Glomerular visceral epithelial cell (primary cell): ENCODE data around the gene CH25H.
"Not testable (repeated sequence)": the region's sequence is repeated elsewhere in the genome, so short reads cannot be mapped to it uniquely, and the experiment has no call there.

Source experiments
- DNase-seq: peaks from one replicate; pipeline ENCODE4 v3.0.0-alpha.2; 2016; ENCODE audit errors: extremely low spot score

Gene CH25H

DNA sequence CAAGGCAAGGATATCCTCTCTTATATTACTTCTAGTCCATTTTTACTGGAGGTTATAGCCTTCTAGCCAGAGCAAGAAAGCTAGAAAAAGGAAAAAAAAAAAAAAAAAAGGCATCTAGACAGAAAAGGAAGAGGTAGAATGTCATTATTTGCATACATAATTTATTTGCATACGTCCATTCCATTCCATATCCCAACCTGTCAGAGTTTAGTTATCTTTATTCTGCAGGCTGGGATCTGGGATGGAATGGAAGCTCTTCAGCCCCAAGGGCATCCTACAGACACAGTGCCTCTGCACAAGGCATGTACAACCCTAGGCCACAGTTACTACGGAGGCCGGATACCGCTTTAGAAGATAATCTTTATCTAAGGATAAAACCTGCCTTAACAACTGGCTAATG is 9.6 kb downstream of the CH25H start:
- DNase-seq: no peak

DNA sequence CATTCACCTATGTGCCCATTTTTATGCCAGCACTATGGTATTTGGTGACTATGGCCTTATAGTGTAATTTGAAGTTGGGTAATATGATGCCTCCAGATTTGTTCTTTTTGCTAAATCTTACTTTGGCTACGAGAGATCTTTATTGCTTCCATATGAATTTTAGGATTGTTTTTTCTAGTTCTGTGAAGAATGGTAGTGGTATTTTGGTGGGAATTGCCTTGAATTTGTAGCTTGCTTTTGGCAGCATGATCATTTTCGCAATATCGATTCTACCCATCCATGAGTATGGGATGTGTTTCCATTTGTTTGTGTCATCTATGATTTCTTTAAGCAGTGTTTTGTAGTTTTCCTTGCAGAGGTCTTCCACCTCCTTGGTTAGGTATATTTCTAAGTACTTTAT is 15.8 kb downstream of the CH25H start:
- DNase-seq: not testable (repeated sequence)

DNA sequence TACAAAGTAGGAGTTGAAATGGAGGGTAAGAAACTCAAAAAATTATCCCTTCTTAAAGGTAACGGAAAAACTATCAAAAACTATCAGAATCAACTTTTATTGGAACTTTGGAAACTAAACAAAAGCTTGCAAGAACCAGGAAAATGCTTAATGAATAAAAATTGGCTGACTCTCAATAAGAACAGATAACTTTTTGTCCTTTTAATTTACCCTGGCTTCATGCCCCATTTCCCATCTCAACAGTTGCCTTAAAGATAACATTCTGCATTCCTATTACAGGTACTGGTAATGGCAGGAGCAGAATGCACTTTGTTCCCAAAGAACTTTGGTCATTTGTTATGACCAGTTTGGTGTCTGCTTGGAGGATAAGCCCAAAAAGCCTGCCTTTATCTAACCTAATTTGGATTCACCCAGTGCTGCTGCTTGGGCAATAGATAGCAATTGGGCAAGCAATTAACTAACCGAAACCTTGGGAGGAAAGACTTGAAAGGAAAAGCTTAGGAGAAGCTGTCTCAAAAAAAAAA is 17.8 kb downstream of the CH25H start:
- no peak for DNase-seq

DNA sequence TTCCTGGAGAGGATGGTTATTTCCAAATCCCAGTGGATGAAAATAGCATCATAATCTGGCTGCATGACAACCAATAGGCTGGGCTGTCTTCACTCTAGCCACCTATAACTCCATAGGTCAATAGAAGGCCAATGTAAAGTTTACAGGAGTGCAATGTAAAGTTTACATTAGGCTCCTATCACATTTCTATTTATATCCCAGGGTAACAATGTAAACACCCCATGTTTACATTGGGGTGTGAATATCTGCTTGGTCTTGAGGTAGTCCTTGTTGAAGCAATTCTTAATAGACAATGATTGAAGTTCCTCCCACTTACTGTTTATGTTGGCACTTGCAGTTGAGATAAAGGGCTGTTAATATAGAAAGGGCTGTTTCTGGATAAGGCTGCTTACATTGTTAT is 21.5 kb downstream of the CH25H start:
- no peak for DNase-seq

DNA sequence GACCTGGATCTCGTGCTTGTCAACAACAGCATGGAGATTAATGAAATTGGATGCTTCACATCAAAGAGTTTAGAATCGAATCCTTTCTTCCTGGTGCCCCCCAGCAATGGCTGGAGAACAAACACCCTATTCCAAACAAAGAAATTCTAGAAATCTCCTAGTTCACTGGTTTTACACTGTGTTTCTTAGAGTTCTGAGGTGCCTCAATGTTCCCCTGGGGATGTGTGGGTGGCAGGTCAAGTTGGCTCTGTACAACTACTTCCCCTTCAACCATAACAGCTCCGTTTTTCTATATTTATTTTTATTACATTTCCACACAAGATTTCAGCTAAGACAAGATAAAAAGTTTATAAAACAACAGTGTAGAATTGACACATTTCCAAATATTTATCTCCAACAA is 22.5 kb downstream of the CH25H start:
- no peak for DNase-seq

DNA sequence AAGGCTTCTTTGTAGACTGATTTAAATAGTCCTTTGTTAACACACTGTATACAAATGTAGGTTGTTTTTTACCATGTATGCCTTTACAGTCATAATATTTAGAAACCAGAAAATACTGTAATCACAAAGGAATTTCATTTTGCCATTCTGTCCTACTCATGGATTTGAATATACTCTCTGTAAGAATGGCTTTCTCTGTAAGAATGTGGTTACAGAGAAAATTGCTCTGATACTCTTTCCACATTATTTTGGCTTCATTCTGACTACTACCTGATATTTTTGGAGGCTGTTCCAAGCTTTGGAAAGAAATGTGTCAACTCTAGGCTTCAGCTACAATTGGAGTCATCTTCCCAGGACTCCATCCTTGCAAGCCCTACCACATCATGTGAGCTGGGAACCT is 23.5 kb downstream of the CH25H start:
- no peak for DNase-seq

DNA sequence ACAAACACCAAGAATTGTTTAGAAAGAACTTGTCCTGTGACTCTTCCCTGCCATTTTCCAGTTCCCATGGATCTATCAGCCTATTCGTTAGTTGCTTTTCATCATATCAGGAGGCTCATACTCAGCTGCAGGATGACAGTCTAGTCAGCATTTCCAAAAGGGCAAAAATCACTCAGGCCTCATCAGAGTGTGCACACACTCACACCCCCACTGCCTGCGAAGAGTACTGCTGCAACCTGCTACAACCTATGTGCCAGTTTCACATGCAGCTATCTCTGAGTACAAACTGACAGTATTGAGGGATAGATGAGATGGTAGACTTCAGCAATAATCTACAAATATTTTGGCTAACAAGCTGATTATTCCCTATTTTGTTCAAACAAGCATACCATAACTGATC is 24.2 kb downstream of the CH25H start:
- no peak for DNase-seq

DNA sequence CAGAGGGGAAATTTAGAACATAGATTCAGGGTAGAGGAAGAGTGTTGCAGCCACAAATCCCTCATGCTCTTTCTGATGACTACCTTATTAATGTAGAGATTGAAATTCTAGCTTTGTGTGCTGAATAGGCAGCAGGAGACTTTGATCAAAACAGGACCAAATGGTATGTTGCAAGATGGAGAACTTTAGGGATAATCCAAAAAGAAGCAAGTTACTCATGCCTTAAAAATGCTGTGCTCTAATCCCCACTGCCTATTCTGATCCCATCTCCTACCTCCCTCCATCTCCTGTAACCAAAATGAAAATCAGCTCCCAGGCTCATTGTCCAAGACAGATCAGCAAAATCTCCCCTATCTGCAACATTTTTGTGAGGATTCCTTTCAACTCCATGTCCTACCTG is 31.3 kb downstream of the CH25H start:
- DNase-seq: no peak

DNA sequence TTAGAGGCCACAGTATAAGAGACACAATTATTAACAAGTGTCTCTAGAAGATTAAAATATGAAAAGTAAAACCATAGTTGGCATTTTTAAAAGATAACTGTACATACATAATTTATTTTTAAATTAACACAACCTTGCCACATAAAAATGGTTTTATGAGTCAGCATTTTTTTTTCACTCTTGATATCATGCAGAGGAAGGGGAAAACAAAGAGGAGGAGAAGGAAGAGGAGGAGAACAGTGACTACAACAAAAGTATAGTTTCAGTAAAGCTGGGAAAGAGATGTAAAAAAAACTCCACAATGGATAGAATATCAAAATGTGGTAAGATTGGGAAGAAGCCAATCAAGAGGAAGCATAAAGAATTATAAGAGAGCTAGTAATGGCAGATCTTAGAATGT is 34.0 kb downstream of the CH25H start:
- no peak for DNase-seq

DNA sequence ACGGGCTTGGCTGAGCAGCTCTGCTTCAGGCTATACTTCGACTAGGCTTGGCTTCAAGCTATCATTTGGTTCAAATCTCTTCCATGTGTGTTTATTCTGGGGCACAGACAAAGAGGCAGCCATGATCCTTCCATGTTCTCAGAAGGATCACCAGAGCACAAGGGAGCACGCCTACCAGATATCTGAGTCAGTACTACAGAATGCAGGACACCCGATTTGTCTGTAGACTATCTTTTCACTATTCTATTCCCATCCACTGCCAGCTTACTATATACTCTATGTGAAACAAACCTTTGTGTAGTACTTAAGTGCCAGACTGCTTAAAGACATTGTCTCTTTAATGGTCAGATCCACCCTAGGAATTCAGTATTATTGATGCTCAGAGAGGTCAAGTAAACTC is 35.1 kb downstream of the CH25H start:
- DNase-seq: no peak

DNA sequence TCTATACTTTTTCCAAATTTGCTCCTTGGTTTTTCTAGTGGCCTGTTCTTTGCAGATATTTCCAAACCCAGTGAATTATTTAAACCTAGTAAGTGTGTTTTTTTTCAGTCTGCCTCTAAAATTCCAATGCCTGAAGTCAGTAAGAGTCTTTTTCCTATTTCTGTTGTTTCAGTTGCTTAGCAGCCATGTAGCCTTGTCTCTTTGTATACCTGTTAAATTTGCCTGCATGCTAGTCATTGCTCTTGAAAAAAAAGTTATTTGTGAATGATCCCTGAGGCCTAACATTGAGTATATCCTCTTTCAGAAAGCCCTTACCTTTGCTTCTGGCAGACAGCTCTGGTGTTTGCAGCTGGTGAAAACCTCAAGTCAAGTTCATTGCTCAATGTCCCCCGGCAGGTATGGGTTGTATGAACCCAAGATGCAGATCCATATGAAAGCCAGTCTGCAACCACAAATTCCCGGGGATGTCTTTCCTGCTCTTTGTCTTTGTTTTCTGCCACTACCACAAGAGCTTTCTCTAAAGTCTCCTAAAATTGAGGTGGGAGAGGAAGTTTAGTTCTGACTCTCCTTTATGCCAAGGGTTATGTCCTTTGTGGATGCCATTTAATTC is 35.7 kb downstream of the CH25H start:
- no peak for DNase-seq

DNA sequence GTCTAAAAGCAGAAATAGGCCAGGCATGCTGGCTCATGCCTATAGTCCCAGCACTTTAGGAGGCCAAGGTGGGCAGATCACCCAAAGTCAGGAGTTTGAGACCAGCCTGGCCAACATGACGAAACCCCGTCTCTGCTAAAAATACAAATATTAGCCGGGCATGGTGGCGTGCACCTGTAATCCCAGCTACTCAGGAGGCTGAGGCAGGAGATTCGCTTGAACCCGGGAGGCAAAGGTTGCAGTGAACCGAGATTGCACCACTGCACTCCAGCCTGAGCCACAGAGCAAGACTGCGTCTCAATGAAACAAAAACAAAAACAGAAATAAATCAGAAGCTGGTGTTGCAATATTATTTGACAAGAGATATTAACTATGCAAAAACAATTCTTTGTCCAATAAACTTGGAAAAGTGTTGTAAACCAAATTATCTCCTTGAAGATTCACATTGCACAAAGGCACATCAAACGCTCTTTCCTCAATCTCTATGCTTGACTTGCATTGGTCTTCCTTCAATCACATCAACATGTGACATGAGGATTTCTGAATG is 38.7 kb downstream of the CH25H start:
- not testable (repeated sequence) for DNase-seq

DNA sequence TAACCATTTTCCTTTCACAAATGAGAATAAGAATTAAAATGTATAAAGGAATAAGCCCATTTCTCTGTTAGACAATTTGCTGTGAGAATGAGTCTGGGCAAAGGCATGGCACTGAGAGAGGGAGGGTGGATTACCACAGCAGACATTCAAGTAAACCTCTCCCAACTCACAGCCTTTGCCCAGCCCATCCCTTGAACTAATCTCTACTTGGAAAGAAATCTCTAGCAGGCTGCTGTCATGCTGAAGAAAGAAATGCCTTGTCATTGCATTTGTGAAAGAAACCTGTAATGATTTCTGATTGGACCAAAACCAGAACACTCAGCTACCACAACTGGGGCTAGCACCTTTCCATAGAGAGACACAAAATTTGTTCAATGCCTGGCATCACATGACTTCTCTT is 39.2 kb downstream of the CH25H start:
- DNase-seq: no peak

DNA sequence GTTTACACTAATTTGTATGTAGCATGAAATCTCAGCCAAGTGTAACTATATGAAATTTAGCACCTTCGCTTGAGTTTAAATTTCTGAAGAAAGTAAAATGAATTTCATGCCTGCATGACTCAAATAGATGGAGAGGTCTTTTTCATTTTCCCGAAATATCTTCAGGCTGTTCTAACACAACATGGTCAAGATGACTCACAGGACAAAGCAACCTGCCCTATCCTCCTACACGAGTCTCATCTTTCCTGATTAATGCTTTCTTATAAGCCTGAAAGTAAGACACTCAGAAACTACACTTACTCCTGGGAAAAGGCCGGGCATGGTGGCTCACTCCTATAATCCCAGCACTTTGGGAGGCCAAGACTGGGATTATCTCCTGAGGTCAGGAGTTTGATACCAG is 41.2 kb downstream of the CH25H start:
- DNase-seq: no peak

DNA sequence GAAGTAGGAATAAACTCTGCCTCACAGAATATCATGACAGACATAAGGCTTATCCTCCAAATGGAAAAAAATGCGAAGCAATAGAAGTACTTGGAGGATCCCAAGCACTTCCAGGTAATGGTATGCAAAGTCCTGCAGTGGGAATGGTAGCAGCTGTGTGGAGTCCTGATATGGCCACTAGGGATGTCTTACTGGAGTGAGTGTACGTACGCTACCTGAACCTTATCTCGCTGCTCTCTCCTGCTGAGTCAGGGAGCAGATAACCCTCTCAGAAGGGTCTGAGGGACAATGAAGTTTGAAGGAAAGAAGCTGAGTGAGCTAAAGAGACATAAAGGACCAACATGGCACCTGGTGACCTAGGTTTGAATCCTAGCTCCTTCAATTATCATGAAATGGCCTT is 42.2 kb downstream of the CH25H start:
- DNase-seq: no peak

DNA sequence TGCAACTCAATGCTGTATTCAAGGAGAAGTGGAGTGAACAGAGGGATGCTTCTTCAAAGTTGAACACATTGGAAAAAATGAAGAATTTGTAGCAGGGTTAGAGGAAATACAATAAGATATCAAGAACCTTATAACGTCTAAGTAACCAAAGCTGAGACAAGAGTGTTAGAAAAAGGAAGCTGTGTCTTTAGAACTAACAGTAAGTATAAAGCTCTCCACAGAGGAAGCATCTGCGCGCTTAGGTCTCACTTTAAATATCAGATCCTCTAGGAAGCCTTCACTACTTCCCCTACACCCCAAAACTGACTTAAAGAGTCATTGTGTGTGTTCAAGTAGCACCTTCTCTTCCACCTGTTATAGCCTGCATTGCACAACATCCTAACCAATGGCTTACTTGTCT is 43.0 kb downstream of the CH25H start:
- no peak for DNase-seq

DNA sequence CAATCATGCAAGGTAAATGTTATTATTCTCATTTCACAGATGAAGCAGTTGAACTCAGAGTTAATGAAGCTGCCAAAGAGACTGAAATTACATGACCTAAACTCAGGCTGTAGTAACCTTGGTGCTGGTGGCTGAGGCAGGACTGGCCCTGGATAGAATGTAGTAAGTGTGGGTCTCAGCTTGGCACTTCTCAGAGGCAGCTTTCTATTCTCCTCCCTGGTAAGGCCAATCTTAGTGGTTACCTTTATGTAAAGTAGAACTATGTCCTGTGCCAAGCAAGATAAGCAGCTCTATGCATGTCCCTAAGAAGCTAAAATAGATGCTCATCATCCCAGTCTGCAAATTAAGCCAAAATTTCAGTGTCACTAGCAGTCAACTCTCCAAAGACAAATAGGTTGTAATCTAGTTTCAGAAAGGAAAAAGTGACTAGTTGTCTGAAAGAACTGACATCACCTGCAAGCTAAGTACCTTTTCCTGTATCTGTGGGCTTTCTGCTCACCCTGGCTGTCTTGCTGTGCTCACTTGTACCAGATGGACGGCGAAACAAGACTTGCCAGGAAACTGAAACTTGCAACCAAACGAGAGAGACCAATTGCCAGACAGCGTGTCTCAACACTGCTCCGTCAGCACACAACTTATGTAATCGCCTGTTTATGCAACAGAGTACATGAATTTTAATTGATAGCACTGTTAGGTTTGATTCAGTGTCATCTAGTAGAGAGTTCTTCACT is 43.7 kb downstream of the CH25H start:
- no peak for DNase-seq

DNA sequence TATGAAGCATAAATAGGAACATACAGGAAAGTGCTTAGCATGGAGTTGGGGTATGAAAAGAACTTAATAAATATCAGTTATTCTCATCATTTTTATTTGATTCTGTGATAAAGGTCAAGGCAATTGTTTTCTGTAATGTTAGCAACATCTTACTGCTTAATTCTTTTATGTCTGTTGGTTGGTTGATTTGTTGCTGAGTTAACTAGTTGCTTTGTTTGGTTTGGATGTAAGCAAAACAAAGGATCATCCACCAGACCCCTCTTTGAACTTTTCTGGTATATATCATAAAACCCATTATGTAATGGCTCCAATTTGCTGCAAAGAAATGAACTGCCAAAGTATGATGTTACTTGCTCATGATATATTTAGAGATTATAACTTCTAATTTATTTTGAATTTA is 44.5 kb downstream of the CH25H start:
- DNase-seq: no peak

DNA sequence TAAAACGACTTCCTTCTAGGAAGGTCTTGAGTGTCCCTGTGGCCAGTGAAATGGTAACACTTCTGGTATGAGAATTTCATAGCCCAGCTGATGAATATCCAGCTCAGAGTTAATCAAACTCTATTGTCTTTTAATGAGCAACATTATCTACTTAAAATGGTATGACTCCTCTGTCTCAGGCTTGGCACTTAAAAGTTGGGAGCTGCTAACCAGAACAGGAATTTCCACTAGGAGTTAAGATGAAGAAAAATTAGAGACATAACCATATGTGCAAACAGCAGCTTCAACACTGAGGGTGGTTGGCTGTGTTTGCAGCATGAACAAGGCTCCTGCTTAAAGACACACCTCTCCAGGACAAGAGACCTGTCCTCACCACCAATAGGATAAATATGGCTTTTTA is 46.8 kb downstream of the CH25H start:
- no peak for DNase-seq

DNA sequence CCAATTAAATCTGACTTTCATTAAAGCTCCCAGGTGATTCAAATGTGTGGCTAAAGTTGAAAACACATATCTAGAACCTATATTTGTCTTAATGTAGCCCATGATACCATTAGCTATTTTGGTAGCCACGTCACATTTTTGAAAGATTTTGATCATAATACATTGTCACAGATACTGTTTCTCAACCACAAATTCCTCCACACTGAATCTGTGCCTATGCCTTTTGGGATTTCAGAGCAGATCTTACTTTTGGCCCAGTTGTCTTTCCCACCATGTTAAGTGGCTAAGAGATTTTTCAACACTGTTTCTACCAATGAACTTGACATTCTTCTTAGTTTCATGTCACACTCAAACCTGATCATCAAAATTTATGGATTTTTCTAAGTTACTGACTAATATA is 47.4 kb downstream of the CH25H start:
- no peak for DNase-seq

DNA sequence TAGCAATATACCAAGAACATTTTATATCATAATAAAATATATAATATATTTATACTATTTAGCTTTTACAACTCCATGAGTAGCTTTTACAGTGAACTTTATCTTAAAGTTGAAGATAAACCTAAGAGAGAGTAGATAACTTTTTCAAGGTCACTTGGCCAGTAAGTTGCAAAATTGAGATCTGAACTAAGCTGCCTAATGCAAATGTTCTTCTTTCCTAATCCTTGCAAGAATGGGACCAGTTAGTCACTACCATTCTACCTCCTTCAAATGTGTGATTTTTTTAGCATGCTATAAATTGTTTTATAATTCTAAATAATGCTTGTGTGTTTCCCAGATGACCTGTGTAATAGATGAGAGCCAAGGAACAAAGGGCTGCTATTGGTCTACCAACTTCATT is 47.8 kb downstream of the CH25H start:
- no peak for DNase-seq

DNA sequence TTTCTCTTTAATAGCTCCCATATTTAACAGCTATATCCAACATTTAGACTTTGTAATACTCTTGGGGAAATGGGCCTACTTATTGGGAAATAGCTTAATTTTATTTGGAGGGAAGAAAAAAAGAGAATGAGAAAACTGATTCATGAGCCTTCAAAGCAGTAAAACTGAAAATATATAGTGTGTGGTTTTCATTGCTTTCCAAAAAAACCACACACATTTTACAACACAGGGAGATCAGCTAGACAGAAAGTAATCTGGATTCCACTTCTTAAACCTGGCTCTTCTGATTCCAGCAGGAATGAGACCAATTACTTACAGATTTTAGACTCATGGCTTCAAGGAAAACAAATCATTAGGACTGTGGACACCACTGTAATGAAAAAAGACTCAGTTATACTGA is 48.7 kb downstream of the CH25H start:
- peak; percentile 11 for DNase-seq

DNA sequence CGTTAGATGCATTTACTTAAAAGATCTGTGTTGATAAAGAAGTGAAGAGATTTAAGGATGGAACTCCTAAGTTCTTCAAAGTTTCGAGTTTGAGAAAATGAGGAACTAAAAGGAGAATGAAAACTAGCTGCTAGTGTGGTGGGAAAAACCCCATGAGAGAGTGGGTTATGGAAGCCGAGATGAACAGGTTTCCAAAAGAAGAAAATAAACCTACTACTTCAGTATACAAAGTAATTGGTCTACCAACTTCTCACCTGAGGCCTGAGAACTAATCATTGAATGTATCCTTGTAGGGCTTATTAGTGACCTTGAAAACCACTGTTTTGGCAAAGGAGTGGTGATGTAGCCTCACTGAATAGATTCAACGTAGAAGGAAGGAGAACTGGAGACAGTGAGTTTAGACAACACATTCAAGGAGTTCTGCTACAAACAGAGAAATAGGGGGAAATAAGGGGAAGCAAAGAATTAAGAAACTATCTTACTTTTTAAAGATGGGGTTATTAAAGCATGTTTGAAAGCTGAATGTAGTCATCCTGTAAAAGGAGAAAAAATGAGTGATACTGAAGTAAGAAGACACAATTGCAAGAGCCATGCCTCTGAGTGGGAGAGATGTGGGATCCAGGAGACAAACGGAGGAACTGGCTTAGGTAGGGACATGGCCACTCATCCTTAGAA is 50.8 kb downstream of the CH25H start:
- DNase-seq: no peak
